ENCODE measurements around the gene CSMD2. TPM values are rescaled to one million over a fixed set of nuclear protein-coding genes. Genes with fewer than 3 reads are reported as not detected.
A peak's percentile ranks its signal among the peaks of the same experiment; 100 is the strongest.

The CSMD2 gene
- polyA plus RNA-seq, 1 donor from 2014 or later, result not detected

DNA sequence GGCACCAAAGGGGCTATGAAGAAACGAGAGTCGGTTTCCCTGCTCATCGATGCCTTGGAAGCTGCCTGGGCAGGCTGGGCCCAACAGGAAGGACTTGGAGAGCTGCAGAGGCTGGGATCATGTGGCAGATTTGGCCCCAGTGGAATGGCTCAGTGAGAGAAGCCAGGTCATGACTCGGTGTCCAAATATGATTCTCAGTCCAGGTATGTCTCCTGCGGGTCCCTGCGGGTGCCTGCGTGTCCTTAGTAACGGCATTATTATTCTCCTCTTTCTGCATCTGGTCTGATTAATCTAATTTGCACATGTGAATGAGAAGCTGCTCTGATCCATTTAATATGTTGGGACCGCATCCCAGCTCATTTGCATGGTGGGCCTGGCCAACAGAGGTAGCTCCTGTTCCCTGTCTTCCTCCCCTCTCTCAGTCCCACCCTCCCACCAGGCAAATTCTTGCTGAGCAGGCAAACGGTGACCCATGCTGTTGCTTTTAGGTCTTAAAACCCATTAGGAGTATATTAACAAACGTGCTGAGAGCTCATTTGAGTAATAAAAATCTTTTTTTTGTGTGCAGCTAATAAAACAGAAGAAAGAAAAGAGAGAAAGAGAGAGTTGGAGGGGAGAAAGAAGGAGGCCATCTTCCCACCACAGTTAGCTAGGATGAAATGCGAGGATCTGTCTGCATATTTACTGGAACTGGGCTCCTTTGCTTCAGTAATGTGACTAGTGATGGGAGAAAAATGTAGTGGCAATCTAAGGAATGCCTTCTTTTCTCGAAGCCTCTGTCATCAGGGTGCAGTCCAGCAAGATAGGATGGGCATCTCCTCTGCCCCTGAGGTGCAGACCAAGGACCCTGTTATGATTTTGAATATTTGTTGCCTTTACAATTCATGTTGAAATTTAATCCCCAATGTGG is 167.6 kb downstream of the CSMD2 start:
- Mint-ChIP-seq H3K4me1 (no peaks in the 10 kb centered on the region), H3K36me3 (no peaks in the 10 kb centered on the region), H3K4me3 (no peak overlapping the region), H3K27me3 (no peaks in the 10 kb centered on the region), H3K27ac (no peak overlapping the region), H3K9me3 (no peaks in the 10 kb centered on the region)

DNA sequence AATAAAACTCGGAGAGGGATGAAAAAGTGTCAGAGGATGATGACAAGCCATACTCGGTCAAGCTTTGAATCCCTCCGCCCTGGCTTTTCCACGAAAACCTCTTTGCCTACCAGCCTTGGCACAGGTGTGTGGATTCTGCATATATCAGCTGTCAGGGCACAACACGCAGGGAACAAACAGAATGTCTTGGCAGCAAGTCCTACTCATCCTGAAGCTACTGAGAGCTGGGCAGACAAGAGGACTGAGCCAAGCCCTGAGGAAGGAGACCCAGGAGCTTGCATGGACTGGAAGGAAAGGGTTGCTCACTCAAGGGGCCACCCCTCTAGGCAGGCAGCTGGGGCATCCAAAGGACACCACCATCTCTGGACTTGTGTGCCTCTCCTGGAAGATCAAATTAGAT is 168.7 kb downstream of the CSMD2 start:
- Mint-ChIP-seq H3K9me3 (no peaks in the 10 kb centered on the region), H3K27me3 (no peaks in the 10 kb centered on the region), H3K36me3 (no peaks in the 10 kb centered on the region), H3K4me1 (no peaks in the 10 kb centered on the region), H3K4me3 (no peak overlapping the region), H3K27ac (peak overlapping the region in 1 of 3 donors; percentile 38)

DNA sequence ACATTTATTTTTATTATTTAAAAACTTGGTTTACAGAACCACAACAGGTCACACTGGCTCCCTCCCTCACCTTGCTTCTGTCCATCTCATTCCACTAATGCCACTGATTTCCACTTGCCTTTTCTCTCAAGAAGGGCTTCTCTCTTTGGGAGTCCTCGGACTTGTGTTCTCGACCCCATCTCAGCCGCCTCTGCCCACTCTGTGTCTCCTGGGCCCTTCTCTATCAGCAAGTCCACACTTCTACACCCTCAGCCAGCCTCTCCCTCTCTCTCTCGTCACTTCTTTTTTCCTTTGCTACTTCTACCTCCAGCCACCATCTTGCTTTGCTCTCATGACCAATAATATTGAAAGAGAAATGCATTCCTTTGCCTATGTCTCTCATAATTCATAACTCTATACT is 171.7 kb downstream of the CSMD2 start:
- no peaks in the 10 kb centered on the region for H3K27me3 Mint-ChIP-seq

DNA sequence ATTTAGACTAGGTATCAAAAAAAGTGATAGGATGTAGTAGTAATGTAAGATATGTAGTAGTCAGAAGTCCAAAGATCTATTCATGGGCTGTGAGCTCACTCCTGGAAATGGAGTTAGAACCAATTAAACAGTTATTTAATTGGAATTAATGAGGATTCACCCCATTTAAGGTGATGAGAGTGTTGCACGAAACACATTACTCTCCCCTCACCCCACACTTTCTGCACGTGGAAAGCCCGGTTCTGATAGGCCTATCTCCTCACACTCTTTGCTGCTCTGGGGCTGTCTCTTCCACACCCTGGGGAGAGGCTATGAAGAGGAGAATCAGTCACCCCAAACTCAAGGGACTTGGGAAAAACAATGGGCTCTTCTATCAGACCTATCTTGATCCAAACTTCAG is 174.7 kb downstream of the CSMD2 start:
- Mint-ChIP-seq H3K27ac (no peak overlapping the region), H3K4me1 (no peaks in the 10 kb centered on the region), H3K9me3 (peaks cover 0 to 3% (median 0%) of the 10 kb centered on the region in 3 donors), H3K4me3 (no peak overlapping the region), H3K27me3 (peaks cover 3% of the 10 kb centered on the region), H3K36me3 (no peaks in the 10 kb centered on the region)

More for the DNA sequence above, 171.7 kb downstream of the CSMD2 start:
- Mint-ChIP-seq H3K9me3 (no peaks in the 10 kb centered on the region), H3K4me3 (no peak overlapping the region), H3K27ac (no peak overlapping the region), H3K36me3 (no peaks in the 10 kb centered on the region), H3K4me1 (no peaks in the 10 kb centered on the region)

DNA sequence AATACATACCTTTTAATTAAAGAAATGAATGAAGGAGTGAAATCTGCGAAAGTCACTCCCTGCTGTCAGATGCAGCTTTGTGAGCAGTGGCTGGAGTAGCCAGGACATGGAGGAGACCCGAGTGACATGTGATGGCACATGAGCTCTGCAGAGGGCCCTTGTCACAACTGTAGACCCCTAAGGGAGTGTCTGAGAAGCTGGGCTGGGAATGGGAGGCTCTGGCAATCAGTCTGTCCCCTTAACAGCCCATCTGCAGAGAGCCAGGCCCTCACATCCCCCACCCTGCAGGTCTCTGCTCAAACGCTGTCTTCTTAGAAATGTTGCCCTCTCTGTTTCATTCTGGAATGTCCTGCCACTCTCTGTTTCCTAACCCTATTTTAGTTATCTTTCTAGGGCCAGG is 176.9 kb downstream of the CSMD2 start:
- Mint-ChIP-seq H3K4me3 (no peak overlapping the region), H3K9me3 (peaks cover 0 to 3% (median 0%) of the 10 kb centered on the region in 3 donors), H3K27me3 (peaks cover 4% of the 10 kb centered on the region), H3K4me1 (no peaks in the 10 kb centered on the region), H3K27ac (no peak overlapping the region), H3K36me3 (no peaks in the 10 kb centered on the region)

DNA sequence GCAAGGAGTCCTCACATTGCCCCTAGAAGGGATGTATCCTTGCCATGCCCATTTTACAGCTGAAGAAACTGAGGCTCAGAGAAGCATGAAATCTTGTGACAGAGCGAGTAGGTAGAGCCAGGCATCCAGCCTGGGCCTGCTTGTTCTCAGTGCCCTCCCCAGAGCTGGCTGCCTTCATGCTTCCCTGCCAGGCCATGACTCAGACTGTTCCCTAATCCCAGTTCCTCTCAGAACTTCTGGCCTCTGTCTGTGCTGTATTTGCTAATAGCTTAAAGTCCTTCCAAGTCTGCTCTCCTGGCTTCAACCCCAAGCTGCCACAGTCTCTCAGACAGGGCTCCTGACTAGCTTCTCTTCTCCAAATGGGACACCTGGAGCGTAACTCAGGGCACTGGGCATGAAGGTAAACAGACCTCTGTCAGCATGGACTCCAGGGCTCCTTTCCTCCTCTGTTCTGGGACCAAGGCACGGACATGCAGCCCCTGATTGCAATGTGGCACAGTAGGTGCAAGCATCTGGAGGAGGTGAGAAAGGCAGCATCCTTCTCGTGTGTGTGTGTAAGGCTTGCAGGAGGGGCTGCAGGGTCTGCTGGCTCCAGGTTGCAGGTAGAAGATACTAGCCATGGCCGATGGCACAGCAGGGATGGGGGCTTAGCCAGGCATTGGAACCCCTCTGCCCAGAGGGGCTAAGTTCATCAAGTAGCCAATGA is 178.5 kb downstream of the CSMD2 start:
- Mint-ChIP-seq H3K4me1 (no peaks in the 10 kb centered on the region), H3K9me3 (peaks cover 0 to 3% (median 0%) of the 10 kb centered on the region in 3 donors), H3K36me3 (no peaks in the 10 kb centered on the region), H3K27me3 (peaks cover 7% of the 10 kb centered on the region), H3K4me3 (no peak overlapping the region), H3K27ac (no peak overlapping the region)

DNA sequence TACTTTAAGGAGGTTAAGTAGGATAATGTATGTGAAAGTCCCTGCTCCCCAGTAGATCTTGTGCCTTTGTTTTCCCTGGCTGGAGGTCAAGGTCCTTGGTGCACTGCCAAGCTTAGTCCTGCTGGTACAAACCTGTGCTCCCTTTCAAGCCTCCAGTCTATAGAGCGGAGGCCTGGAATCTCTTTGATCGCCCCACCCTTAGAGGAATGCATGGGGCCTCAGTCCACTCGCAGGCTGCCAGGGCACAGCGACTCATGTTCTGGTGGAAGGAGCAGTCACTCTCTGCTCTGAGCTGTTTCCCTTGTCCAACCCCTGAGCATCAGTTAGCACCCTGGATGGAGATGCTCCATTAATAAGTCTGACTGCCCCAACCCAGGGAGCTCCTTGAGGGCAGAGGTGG is 179.4 kb downstream of the CSMD2 start:
- Mint-ChIP-seq H3K4me1 (no peaks in the 10 kb centered on the region), H3K9me3 (peaks cover 0 to 3% (median 0%) of the 10 kb centered on the region in 3 donors), H3K36me3 (no peaks in the 10 kb centered on the region), H3K27ac (no peak overlapping the region), H3K27me3 (peaks cover 8% of the 10 kb centered on the region), H3K4me3 (no peak overlapping the region)

DNA sequence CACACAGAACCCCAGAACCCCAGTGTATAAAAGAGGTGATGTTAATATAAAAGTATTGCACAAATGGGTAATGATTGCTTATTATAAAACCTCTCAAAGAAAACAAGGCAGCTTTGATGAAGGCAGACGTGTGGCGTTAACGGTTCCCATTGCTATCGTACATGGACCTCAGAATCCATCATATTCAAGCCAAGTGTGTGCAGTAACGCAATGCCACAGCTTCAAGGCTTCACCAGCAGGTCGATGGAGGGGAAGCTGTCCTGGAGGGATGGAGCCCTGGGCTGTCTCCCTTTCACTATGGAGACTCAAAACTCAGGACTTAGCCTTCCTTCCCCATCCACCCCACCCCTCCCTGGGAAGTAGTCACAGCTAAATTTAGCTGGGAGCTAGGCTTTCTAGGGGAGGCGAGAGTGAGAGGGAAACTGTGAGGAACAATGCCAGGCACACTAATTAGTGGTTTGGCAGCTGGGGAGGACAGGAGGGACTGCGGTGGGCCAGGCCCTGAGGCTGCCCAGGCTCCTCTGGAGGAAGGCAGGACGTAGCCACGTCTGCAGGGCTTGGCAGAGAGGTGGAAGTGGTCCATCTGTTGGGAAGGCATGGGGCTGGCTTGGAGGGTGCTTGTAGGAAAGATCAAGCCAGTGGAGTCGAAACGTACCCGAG is 180.0 kb downstream of the CSMD2 start:
- Mint-ChIP-seq H3K4me1 (no peaks in the 10 kb centered on the region), H3K27ac (no peak overlapping the region), H3K4me3 (no peak overlapping the region), H3K9me3 (peaks cover 0 to 3% (median 0%) of the 10 kb centered on the region in 3 donors), H3K36me3 (no peaks in the 10 kb centered on the region), H3K27me3 (peaks cover 8% of the 10 kb centered on the region)

DNA sequence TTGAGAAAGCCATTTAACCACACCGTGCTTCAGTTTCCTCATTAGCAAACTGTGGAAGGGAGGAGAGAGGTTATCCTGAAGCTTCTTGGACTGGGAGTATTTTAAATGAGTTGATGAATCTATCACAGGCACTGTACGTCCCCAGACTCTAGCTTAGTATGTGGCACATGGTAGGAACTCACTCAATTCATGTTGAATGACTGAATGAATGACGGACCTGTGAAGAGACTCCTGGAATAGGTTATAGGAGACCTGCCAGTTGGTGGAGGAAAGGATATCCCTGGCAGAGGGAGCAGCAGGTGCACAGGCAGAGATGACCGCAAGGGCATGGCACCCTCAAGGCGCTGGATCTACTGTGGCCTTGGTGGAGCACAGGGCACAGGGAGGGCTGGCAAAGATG is 182.6 kb downstream of the CSMD2 start:
- no peaks in the 10 kb centered on the region for H3K9me3 Mint-ChIP-seq
- no peaks in the 10 kb centered on the region for H3K36me3 Mint-ChIP-seq
- no peak overlapping the region for H3K27ac Mint-ChIP-seq
- peaks cover 8% of the 10 kb centered on the region for H3K27me3 Mint-ChIP-seq
- peak overlapping the region in 1 of 4 donors; percentile 56 for H3K4me3 Mint-ChIP-seq
- no peaks in the 10 kb centered on the region for H3K4me1 Mint-ChIP-seq

DNA sequence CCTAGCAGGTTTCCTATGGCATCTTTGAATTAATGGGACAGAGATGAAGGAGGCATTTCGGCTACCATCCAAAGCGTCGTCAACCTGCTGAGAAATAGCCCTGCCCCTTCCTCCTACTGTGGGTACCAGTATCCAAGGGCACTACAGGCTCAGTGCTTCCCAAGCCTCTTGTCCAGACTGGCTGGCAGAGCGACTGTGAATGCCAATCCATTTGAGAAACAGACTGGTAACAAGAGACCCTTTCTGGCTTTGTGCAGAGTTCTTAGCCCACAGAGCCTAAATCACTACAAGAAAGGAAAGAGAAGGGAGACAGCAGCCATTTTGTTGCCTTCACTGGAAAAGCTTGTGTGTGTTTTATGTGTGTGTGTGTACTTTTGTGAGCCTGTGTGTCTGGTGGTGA is 185.7 kb downstream of the CSMD2 start:
- Mint-ChIP-seq H3K9me3 (no peaks in the 10 kb centered on the region), H3K4me1 (no peaks in the 10 kb centered on the region), H3K36me3 (no peaks in the 10 kb centered on the region), H3K27ac (no peak overlapping the region), H3K27me3 (peaks cover 5% of the 10 kb centered on the region), H3K4me3 (no peak overlapping the region)

DNA sequence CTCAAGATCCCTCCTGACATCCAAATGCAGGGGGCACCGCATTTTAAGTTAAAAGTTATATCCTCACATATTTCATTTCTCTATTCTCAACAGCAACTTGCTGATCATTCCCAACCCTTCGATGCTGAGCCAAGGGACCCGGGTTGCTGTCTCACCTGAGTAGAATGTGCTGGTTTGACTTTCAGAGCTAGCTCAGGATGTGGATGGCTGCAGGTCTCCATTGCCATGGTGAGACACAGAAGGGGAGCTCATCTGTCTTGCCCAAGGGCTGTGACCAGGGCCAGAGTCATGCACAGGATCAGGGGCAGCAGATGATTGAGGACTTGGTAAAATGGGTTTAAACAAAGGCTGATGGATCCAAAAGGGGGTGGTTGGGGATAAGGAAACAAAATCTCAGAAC is 189.1 kb downstream of the CSMD2 start:
- no peaks in the 10 kb centered on the region for H3K4me1 Mint-ChIP-seq
- no peak overlapping the region for H3K27ac Mint-ChIP-seq
- no peaks in the 10 kb centered on the region for H3K36me3 Mint-ChIP-seq
- no peaks in the 10 kb centered on the region for H3K27me3 Mint-ChIP-seq
- no peak overlapping the region for H3K4me3 Mint-ChIP-seq
- no peaks in the 10 kb centered on the region for H3K9me3 Mint-ChIP-seq

DNA sequence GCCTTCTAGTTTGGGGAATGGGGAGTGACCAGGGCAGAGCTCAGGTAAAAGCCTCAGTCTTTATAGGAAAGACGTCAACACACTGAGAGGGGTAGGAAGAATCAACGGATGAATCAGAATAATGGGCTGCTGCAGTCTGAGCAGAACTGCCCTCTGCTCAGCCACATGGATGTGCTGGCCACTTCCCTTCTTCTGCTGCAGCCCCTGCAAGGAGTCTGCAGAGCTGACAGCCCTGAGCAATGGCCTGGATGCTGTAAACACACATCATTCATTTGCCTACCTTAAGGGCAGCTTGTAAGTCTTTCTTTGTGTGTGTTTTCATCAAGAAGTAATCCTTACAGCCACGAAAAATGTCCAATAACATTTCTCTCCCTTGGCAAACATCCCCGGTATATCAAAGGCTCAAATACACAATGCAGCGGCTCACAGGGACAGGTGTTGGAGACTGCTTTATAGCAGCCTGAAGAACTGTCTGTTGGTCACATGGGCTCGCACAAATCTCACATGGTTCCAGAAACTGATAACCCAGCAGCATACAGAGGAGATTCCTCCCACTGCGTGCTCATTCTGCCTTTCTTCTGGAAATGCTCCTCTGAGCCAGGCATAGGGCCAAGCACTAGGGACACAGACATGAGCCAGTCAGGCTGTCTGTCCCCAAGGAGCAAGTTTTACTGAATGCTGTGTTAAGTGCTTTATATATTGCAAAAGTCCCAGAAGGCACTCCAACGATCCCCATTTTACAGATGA is 191.1 kb downstream of the CSMD2 start:
- Mint-ChIP-seq H3K27ac (no peak overlapping the region), H3K9me3 (no peaks in the 10 kb centered on the region), H3K4me1 (no peaks in the 10 kb centered on the region), H3K27me3 (peaks cover 2% of the 10 kb centered on the region), H3K36me3 (no peaks in the 10 kb centered on the region), H3K4me3 (no peak overlapping the region)

DNA sequence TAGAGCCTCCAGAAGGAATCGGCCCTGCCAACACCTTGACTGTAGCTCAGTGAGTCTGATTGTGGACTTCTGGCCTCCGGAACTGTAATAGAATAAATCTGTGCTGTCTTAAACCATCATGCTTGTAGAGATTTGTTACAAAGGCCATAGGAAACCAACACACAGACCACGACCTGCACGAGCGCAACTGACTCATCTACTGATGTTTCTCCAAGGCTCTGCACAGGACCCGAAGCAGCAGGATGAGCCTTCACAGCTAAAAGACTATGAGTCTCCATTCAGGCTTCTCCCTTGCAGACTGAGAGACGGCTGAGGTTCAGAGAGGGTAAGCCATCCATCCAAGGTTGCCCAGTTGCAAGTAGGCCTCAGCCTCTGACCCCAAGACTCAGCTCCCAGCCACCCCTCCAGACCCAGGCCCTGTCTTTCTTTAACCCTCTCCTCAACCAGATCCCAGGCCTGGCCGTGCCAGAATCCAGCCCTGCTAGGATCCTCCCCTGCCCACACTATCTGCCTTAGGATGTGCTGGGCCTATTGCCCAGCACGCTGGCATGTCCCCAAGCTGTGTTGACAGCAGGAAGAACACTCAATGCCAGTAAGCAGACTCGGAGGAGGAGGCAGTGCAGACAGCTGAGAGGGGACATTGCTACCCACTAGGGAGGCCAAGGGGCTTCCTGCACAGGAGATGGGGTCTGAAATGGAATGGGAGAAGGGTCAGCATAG is 192.2 kb downstream of the CSMD2 start:
- Mint-ChIP-seq H3K4me3 (no peak overlapping the region), H3K27me3 (peaks cover 2% of the 10 kb centered on the region), H3K9me3 (no peaks in the 10 kb centered on the region), H3K27ac (no peak overlapping the region), H3K4me1 (no peaks in the 10 kb centered on the region), H3K36me3 (no peaks in the 10 kb centered on the region)

DNA sequence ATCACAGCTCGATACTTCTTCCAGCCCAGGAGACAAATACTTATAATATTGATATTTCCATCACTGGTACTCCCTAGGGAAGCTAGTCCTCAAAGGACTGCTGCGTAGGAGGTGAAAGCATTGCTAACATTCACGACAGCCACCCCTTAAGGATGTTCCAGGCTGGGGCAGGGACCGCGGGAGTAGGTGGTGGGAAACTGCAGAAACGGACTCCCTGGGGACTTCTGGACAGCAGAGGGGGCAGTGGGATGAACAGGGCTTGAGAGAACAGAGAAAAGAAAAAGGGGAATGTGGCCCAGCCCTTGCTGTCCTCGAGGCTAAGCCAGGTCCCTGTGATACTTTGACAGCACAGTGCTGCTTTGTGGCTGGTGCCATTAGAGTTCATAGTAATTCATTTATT is 193.1 kb downstream of the CSMD2 start:
- H3K4me1 Mint-ChIP-seq, result no peaks in the 10 kb centered on the region
- no peak overlapping the region for H3K4me3 Mint-ChIP-seq
- no peaks in the 10 kb centered on the region for H3K36me3 Mint-ChIP-seq
- H3K9me3 Mint-ChIP-seq, result no peaks in the 10 kb centered on the region
- H3K27ac Mint-ChIP-seq, result no peak overlapping the region
- H3K27me3 Mint-ChIP-seq, result peaks cover 2% of the 10 kb centered on the region
